Effector CD8-positive, alpha-beta T cell (primary cell): ENCODE results near the gene TXNRD2.

Experiments
- DNase-seq: peaks from one replicate; lab custom pipeline; 2025; lab: John Stamatoyannopoulos, UW

TXNRD2 gene

DNA sequence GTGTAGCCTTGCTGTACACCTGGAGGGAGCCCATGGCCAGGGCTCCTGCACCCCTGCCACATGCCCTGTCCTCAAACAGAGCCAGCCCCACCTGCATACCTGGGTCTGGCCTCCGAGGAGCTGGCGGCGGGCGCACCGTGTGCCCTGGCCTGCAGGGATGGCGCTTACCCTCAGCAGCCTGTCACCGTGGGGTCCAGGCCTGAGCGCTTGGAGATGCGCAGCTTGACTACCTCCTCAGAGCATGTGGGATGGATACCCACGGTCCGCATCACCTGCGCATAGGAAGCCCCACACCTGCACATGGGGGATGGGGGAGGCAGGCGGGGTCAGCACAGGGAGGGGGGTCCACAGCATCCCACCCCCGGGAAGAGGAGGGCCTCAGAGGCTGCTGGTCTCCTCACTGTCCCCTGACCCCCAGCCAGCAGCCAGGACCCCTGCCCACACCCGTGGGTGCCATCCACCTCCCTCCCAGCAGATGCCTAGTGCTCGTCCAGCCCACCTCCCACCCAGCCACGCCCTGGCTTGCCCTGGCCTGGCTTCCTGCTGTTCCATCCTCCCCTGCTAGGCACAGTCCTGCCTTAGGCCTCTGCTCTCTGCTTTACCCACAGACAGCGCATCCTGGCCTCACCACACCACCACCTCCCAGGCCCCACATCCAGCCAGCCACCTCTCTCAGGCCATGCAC is 64.5 kb downstream of the TXNRD2 start:
- DNase-seq: no peak

DNA sequence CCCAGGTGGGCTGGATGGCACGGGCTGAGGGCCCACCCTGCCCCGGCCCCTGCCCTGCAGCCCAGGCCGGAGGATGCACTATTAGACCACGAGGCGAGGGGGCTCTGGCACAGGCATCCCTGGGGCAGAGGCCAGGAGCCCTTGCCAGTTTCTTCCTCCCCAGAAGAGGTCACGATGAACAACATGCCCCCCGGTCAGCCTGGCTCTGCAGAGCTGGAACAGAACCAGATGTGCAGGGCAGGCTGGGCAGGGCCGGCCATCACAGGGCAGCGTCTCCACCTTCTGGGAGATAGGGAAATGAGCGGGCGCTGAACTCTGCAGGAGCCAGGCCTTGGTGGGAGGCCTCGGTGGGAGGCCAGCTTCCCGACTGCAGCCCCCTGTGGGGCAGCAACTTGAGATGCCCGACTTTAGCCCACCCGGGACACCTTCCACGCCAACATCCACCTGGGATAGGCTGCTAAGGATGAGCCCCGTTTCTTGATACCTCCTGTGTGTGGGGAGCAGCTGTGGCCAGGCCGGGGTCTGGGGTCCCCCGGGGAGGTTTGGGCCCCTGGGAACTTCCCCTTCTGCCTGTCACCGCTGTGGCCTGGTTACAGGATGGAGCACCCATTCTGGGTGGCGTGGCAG is 65.2 kb downstream of the TXNRD2 start:
- no peak for DNase-seq

DNA sequence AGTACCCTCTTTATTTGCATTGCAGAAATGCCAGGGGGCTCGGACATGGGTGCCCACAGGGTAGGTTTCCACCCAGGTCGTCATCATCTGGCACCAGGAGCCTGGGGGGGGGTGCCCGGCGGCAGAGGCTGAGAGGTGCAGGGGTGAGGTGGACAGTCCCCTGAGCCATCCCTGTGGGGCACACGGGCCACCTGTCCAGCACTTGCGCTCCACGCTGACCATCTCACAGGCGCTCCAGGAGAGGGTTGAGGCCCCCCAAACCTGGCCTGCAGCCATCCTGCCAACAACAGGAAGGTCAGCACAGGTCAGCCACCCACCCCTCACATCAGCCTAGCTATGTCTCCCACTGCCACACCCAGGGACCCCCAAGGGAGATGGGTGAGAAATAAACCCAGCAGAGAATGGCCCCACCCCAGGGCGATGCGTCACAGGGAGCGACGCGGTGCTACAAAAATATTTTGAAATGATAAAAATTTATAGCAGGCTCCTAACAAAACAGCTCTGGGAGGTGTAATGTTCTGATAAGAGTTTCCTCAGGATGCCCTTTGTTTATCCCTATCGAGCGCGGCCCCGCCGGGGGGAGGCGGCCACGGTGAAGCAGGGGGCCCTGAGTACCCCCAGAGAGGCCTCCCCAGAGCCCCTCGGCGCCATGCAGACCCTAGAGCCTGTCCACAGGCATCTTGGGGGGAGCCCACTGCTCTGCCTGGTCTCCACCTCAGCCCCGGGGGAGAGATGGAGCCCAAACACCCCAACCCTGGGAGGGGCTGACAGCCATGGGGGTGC is 65.9 kb downstream of the TXNRD2 start:
- DNase-seq: no peak

- DNase-seq: no peak
Measured at GRCh38 chr22:19875061-19875530, 66.5 kb downstream of the TXNRD2 start.

GRCh38 chr22:19874307-19875060 is 67.1 kb downstream of the TXNRD2 start:
- DNase-seq: no peak

GRCh38 chr22:19873960-19874306 is 67.7 kb downstream of the TXNRD2 start:
- DNase-seq: no peak

GRCh38 chr22:19873138-19873959 is 68.3 kb downstream of the TXNRD2 start:
- no peak for DNase-seq

- DNase-seq: no peak
Measured at GRCh38 chr22:19872779-19873137, 68.9 kb downstream of the TXNRD2 start.

GRCh38 chr22:19871845-19872778 is 69.5 kb downstream of the TXNRD2 start:
- DNase-seq: no peak

DNA sequence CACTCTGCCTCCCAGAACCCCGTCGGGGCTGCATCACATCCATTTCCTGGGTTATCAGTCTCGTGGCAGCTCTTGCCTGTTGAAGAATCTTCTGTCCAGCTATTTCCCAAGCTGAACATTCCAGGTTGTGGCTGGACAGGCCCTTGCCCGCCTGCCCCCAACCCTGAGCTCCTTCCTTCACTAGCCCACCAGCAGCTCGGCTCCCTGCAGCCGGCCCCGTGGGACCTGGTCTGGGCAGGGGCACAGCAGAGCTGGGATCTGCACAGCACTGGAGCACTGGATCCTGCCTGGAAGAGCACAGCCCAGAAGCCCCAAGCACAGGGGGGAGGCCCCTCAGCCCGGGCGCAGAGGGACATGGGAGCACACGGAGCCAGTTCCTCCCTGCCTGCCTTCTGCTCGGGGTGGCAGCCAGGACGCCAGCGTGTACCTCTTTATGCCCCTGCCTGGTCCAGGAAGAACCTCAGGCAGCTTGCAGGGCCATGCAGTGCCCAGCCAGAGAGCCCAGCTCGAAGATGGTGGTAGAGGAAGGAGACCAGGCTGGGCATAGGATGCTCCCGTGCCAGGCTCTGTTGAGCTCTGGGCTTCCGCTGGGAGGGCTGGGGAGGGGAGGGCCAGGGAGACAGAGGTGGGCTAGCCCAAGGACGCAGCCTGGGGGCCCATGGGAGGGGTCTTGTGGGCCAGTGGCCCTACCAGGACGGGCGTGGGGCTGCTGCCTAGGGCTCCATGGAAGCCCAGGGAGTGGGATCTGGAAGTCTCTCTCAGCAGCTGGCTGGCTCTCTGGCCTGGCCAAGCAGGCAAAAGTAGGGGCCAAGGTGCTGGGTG is 70.4 kb downstream of the TXNRD2 start:
- no peak for DNase-seq

DNA sequence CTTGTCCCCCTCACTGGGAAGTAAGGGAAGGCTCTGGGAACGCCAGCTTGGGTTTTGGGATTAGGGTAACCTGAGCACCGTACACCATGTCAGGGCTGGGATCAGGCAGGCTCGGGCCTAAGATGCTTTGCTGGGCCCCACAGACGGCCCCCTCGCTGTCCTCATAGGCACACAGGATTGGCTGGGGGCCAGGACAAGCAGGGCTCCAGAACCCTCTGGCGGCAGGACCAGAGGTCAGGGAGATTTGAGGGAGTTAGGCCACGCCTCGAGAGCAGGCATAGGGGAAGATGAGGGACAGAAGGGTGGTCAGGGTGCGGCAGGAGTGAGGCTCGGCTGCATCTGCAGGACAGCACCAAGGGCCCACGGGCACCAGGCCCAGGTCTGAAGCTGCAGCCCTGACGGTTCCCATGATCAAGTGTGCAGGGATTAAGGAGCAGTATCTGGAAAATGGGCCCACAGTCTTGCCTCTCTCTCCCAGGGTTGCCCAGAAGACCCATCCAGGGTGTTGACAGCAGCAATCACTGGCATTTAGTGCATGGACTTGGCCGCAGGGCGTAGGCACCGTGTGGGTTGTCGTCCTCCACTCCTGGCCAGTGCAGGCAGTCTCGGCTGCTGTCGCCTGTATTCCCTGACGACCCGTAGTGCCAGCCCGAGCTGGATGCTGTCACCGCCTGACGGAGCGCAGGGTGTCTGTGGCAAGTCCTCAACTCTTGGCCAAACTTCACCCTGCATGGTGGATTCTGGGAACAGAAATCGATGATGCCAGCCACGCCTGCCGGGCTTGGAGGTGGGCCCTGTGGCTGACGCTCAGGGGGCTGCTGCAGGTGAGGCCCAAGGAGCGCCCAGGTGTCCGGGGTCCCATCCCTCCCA is 71.2 kb downstream of the TXNRD2 start:
- no peak for DNase-seq

- no peak for DNase-seq
Measured at GRCh38 chr22:19869497-19870152, 72.0 kb downstream of the TXNRD2 start.

DNA sequence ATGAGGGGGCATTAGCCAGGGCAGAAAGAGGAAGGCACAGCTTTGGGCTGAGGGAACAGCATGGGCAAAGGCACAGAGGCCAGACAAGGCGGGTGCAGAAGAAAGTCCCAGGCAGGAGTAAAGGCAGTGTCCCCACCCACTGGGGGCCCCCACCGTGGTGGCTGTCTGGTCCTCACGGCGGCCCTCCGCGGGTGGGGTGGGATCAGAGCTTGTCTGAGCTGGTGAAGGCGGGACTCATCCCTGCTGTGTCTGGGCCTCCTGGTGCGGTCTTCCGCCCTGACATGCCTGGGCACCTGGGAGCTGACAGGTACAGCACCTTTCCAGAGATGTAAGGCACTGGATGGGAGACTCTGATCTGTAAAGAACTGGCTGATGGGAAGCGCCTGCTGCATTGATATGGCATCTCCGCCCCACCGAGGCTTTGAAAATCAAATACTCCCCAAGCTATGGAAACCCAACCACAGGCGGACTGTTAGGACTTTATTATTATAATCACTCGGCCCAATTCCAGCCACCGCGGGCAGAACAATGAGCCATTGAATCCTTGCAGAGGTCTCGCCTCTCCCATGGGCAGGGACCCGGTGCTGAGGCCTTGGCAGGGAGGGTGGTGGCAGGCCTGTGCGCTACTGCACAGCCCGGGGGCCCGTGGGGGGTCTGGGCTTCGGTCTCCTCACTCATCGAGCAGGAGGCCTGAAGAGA is 72.7 kb downstream of the TXNRD2 start:
- no peak for DNase-seq

DNA sequence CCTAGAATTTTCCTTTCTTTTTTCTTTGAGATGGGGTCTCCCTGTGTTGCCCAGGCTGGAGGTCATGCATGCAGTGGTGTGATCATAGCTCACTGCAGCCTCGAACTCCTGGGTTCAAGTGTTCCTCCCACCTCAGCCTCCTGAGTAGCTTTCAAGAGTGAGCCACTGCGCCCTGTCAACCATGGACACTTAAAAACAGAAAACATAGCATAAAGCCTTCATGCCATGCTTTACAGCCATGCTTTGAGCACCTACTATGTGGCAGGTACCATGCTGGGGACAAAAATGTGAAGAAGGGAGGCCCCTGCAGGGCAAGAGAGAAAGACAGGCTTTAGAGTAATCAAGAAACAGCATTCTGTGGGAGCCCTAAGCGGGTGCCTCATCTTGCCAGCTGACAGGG is 73.3 kb downstream of the TXNRD2 start:
- no peak for DNase-seq

GRCh38 chr22:19867617-19868016 is 74.0 kb downstream of the TXNRD2 start:
- DNase-seq: no peak

DNA sequence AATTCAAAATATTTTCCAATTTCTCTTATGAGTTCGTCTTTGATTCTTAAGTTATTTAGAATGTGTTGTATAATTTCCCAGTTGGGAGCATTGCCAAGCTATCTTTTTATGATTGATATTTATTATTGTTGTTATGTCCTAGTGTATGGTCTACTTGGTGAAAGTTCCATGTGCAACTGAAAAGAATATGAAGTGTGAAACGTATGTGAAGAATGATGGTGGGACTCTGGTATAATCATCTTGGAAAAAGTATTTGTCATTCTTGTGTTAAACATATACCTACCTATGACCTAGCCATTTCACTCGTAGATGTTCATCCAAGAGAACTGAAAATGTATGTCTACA is 75.0 kb downstream of the TXNRD2 start:
- no peak for DNase-seq

DNA sequence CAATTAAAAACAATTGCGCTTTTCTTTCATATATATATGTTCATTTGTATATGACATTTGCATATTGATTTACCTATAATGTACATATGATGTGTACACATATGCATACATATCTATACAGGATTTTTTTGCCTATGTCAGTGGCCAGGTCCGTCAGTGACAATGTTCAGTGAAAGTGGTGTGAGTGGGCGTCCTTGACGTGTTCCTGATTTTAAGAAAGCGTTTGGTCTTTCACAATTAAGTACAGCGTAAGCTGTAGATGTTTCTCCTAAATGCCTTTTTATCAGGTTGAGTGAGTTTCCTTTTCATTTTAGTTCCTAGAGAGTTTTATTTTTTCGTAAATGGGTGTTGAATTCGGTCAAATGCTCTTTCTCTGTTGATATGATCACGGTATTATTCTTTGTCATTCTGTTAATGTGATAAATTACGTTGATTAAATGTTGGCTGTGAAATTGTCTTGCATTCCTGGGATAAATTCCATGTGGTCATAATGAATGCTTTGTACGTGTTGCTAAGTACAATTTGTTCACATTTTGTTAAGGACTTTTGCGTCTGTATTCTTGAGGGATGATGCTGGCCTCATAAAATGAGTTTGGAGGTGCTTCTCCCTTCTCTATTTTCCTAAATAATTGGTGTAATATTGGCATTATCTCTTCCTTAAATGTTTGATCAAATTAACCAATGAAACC is 76.3 kb downstream of the TXNRD2 start:
- no peak for DNase-seq
